ENCODE data around the gene MAP3K14.

The MAP3K14 gene

GRCh38 chr17:45277216-45277849 lies 39.5 kb downstream of the MAP3K14 start:
- peak; percentile 86 for DNase-seq

GRCh38 chr17:45276031-45276430 lies 40.8 kb downstream of the MAP3K14 start:
- no peak for DNase-seq

DNA sequence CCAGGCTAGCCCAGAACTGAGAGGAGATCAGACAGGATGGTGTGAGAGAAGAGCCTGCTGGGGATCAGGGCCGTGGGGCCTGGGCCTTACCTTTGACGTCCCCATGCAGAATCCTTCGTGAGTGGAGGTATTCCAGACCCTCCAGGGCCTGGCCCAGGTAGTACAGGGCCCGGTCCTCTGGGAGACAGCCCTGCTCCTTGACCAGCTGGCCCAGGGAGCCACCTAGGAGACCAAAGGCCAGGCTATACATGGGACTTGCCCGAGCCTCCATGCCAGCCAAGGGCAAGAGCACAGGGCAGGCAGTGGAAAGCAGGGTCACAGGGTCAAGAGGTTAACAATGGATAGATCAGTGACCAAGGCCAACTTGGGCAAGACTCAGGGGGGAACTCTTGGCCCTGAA lies 42.8 kb downstream of the MAP3K14 start:
- no peak for DNase-seq

DNA sequence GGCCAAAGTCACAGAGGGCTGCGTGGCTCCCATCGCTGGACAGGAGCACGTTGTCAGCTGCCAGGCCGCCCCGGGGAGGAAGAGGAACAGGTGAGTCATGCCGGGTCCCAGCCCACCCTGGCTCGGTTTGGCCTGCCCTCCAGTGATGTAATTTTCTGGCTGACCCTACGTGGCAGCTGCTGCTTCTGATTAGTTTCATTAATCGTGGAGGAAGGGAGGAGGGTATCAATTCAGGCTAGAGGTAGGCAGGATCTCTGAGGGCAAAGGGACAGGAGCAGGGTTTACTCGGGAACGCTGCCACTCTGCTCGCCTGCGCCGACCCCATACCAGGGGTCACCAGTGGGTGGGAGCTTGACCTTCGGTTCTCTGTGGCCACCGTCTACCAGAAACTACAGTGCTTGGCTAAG lies 43.3 kb downstream of the MAP3K14 start:
- no peak for DNase-seq

GRCh38 chr17:45271603-45272002 lies 45.2 kb downstream of the MAP3K14 start:
- no peak for DNase-seq

GRCh38 chr17:45270828-45271418 lies 45.9 kb downstream of the MAP3K14 start:
- no peak for DNase-seq

DNA sequence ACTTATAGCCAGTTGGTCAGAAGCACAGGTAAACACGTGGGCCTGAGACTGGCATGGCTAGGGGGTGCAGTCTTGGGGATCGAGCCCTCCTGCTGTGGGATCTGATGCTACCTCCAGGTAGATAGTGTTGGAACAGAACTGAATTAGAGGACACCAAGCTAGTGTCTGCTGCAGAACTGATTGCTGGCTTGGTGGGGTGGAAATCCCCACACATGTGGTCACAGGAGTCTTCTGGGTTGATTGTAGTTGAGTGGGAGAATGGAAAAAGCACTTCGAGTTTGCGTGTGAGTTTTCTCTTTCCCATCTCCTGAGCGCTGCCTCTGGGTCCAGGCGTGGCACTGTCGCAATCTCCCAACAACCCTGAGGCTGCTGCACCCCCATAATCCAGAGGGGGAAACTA lies 46.9 kb downstream of the MAP3K14 start:
- DNase-seq, result no peak

DNA sequence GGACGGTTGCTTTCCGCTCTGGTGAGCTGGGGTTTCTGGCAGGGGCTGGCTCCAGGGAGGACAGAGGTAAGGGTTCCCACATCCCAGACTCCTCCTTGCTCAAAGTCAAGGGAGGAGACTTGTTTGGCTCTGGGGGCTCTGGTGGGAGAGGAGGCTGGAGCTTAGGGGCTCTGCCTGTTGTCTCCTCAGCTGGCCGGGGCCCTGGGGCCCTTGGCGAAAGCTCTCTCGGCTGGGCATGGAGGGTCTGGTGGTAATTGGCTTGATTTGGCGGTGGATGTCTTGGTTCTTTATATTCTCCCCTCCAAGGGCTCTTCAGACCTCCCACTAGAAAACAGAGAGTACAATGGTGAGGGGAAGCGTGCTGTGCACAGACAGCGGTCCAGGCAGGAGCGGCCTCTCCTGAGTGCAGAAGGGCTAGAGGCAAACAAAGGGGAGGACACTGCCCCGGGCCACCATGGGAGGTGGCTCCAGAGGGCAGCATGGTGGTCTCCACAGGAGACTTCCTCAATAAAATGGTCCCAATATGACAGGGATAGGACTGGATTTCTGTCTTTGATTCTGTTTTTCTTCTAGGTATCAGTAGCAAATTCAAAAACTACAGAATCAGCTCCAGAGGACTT lies 49.3 kb downstream of the MAP3K14 start:
- no peak for DNase-seq

DNA sequence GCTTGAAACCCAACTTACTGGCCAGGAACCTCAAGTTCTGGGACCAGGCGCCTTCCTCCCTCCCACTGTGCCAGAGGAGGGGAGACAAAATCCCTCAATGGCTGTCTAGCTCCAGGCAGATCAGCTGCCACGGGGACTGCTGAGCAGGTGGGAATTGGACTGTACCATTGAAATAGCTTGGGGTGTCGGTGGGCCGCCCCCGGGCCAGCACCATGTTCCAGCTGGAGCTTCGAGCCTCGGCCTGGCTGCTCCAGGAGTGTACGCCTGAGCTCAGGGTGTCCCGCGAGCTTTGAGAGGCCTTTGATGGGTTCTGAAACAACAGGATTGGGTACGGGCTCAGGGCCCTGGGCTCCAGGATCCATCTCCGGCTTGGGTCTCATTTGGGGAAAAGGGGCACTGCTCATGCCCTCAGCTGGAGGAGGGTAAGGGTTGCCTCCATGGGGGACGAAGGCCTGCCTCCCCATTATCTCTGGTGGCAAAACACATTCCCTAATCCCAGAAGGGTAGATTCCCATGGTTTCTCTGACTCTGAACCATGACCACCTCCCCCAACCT lies 50.4 kb downstream of the MAP3K14 start:
- DNase-seq, result no peak

DNA sequence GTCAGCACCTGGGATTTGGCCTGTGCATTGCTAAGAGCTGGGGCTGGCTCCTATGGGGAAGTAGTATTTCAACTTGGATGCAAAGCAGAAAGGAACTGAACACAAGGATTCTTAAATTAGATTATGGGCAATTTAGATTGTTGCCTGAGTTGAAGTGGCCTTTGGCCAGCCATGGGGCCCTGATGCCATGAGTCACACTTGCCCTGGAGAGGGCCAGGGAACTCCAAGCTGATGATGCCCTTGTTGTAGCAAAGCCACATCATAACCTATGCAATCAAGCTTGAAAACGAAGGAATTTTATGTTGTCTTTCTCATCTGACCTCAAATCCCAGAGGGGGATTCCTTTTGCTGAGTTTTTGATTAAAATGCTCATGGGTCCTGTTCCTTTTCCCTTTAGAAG lies 51.0 kb downstream of the MAP3K14 start:
- no peak for DNase-seq

DNA sequence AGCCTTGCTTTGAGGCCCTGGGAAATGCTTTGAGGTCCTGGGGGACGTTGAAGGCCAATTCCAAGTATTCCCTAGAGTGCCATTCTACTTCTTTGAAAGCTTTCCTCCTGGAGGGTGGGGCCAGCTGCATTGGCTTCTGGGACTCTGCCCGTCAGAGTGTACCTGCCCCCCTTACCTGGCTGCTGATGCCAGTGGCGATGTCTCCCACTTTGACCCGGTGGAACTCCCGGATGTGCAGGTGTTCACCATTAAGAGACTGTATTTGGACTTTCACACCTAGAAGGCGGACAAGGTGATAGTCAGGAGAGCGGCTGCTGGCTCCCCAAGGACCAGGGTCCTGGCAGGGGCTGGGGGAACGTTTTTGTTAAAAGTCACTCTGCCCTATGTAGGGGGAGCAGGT lies 51.8 kb downstream of the MAP3K14 start:
- DNase-seq, result peak; percentile 36

DNA sequence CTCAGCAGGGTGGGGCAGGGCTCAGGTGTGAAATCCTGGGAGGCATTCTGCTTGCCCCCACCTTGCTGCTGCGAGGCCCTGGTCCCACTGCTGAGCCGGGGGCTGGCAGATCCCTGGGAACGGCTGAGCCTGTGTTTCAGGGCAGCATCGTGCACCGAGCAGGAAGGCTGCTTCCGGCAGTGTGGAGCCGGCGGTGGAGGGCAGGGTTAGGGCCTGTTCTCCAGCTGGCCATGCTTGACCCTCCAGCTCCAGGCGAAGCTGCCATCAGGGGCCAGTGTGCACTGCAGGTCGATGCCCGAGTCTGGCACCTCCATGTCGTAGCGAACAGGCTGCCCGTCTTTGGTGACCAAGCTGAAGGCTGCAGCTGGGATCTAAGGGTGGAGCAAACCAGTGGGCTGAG lies 52.4 kb downstream of the MAP3K14 start:
- DNase-seq, result no peak

GRCh38 chr17:45263477-45263860 lies 53.4 kb downstream of the MAP3K14 start:
- DNase-seq, result no peak

DNA sequence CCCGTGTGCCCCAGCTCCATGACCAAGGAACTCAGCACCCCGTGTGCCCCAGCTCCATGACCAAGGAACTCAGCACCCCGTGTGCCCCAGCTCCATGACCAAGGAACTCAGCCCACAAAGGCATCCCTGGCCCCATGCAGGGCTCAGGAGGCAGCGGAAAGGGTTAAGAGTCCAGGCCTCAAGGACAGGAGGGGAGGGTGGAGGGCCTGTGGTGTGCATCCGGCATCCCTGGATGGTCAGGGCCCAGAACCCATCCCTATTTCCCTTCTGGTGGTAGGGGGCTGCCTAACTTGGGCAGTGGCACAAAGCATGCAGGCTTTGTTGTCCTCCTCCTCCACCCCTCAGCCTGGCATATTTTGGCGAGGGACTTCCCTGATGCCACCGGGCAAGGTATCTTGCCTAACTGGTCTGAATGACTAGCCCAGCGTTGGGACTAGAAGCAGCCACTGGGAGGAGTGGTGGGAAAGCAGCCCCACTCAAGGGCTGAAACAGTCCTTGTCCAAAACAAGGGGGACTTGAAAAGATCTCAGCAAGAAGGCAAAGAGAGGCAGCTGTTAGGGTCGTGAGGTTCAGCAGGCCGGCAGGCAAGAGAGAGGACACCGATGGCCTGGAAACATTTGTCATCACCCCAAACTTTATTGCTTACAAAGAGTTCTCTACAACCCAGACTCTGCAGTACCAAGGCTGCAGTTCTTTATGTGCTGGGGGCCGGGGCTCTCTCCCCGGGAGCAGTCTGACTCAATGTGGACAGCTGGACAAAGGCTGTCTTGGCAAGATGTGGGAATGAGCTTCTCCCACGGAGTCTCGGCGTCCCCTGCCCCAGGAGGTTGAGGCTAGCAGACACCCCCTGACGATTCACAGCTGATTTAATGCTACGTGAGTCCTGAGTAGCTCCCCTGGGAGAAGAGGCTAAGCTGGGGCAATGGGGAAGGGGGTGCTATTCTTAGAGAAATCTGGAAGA lies 54.0 kb downstream of the MAP3K14 start:
- DNase-seq, result no peak

- no peak for DNase-seq
These were observed 55.0 kb downstream of the MAP3K14 start, which contains the start of gene SPATA32 for GRCh38 chr17:45261577-45262515. SPATA32 (minus strand) TSS chr17:45262094; CDS start chr17:45262016, 78 bp downstream.

- no peak for DNase-seq
These were observed 56.5 kb downstream of the MAP3K14 start for GRCh38 chr17:45260204-45260783.

- DNase-seq, result no peak
These were observed 57.8 kb downstream of the MAP3K14 start for GRCh38 chr17:45258981-45259380.

DNA sequence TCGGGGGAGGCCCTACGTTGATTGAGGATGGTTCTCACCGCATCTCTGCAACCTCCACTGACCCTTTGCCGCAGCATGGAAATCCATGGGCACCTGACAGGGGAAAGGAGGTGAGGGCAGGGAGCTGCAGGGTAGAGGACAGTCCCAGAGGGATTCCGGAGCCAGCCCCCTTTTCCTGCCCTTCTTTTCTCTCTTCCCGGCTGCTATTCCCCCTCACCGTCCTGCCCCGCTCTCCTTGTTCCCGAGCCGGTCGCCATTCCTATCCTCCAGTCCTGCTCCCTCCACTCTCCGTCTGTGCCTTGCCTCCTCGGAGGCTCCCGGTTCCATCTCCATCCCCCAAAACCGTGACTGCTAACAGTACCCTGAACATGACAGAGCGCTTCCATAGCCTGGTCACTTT lies 59.7 kb downstream of the MAP3K14 start:
- no peak for DNase-seq

DNA sequence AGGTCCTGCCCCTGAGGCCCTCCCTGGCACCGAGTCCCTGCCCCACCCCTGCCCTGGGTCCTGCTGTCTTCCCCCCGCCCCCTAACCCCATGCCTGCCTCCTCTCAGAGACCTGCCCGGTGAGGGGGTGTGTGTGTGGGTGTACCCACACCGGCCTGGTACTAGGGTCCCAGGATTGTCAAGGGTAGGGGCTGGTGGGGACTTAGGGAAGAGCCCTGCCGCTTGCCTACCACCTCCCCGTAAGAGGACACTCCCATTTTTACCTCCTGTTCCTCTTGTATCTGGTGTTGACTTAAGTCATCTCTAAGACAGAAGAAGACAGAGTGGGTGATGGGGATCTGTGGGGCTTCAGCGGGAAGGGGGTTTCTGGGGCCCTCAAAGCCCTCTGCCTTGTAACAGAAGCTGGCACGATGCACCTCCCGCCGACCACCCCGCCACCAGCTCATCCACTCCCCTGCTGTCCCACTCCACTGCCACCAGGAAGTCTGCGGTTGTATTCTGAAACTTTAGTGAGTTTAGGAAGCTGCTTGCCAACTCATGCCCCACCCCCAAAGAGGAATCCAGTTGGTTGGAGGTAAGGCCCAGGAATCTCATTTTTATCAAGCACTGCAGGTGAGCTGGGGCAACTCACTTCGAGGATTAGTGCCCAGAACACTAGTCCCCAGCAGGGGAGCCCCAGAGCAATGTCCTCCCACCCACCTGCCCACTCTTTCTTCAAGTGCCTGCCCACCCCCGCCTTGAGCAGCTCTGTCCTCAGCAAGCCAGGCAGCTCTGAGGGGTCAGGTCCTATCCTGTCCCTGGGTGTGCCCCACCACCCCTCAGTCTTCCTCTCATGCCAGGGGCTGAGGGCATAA lies 60.5 kb downstream of the MAP3K14 start:
- DNase-seq, result no peak

DNA sequence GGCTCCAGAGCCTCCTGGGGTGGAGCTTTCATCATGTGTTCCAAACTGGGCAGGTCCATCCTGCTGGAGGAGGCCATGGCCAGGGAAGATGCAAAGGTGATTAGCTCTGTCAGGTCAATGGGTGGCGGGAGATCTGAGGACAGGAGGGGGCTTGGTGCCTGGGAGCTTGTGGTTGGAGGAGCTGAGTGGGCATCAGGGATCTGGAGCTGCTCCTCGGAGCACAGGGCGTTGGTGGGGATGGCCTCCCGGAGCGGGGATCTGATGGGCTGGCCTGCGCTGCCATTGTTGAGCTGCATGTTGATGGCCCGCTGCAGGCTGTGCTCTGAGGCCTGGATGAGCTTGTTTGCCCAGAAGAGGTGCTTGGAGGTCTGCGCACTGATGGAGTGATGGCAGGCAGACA lies 61.5 kb downstream of the MAP3K14 start:
- no peak for DNase-seq

DNA sequence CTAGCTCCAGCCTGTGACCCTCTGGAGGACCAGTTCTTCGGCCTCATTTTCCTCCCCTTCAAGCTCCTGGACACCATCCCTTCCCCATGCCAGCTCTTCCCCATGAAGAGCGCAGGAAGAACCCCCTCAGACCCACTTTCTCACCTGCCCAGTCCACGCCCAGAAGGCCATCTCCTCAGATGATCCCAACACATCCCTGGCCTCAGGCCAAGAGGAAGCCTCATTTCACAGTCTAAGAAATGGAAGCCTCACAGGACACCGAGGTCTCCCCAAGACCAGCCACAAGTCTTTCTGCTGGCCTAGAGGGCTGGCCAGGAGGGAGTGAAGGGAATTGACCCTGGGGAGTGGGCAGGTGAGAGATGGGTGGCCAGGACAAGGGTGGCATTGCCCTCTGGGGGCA lies 62.9 kb downstream of the MAP3K14 start:
- no peak for DNase-seq
